Activated CD4-positive, CD25-positive, alpha-beta regulatory T cell treated with anti-CD3 and anti-CD28 coated beads, Interleukin-2, amount 50 U/mL, for 24 hours (primary cell): ENCODE data around the gene PITRM1.

Source experiments
- ATAC-seq, 2 donors: fragments of 150-1000 bp; cut with Tn5 transposase; one replicate each; pipeline ENCODE4 v1.10.0; 2021; ENCODE audit warnings: mild to moderate bottlenecking in 1 of 2, moderate library complexity in 1 of 2

Gene PITRM1

DNA sequence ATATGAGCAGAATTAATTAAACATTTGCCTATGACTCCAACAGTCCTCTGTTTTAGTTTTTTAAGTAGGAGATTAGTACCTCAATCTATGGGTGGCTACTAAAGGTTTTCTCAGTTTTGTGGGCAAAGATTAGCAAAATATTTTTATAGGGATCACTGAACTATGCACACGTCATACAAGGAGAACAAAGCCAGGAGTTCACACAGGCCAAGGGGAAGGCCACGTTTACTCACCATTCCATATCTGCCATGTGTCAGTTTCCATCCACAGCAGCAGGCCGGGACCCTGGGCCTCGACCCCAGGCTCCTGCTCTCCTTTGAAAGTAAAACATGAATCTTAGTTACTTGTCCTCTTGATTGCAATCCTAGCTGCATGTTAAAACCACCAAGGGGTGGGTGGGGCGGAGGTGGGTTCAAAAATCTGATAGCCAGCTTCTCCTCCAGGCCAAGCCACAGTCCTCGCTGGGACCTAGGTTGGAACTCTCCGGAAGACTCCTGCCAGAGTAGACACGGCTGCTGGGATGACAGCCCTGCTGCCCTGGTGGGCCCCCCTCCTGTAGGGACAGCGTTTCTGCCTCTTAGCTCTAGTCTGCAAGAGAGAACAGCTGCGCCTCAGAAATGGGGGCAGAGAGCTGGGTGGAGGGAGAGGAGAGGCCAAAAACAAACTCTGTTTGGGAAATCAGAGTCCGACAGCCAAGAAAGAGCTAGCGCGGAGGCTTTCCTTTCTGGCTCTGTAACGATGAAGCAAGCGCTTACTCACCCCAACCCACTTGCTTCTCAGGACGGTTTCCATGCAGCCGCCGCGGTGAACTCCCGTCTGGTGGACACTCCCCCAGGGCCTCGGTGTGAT, 35.6 kb downstream of the PITRM1 start:
- no peak for ATAC-seq

DNA sequence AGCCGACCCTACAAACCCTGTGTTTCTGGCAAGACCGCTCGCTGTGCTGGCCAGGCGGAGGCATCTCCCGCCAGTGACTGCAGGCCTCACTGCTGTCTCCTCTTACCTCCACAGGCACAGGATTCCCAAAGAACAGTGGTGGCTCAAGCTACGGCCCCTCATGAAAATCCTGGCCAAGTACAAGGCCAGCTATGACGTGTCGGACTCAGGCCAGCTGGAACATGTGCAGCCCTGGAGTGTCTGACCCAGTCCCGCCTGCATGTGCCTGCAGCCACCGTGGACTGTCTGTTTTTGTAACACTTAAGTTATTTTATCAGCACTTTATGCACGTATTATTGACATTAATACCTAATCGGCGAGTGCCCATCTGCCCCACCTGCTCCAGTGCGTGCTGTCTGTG, 36.2 kb downstream of the PITRM1 start:
- ATAC-seq, result no peak

DNA sequence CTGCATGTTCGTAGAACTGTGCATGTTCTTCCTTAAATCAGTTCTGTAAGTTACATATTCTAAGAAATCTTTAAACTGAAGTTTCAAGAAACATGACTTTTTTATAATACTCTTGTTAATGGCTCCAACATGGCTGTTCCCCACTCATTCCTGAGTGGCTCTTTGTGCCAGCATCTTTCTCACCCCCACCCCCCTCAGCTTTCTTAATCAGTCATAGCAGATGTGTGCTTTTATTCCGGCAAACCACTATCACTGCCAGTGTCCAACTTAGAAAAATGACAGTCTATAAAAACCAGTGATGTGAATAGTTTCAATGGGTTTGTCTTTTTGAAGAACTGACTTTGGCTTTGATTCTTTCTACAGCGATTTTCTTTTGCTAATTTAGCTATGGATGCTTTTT, 37.6 kb downstream of the PITRM1 start:
- ATAC-seq, result no peak

DNA sequence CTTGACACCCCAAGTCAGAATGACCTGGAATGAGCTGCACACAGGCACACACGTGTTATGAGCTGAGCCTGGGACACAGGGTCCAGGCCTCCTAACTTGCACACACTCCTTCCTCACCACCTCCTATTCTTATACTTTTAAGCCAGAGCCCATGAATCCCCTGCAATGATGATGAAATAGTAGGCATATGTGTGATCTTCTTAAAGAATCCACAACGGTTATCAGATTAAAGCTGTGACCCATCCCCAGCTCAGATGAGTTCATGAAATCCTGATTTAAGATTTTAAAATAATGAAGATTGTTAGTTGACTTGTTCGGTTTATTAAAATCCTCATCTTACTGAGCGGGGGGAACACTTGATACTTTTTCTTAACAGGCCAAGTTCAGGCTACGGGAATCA, 38.6 kb downstream of the PITRM1 start:
- no peak for ATAC-seq

- no peak for ATAC-seq
Measured at GRCh38 chr10:3132036-3133025, 40.3 kb downstream of the PITRM1 start.

DNA sequence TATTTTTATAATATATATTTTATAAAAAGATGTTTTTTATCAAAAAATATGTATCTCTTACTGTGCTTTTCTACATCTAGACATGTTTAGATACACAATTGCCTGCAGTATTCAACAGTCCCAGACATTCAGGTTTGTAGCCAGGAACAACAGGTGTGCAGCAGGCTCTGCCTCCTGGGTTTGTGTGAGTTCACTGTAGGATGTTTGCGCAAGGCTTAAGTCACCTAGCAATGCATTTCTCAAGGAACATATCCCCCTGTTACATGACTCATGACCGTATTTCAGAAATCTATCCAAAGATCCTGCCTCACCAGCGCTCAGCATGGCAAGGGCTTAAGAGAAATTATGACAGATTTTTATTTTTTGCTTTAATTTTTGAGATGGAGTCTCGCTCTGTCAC, 41.5 kb downstream of the PITRM1 start:
- no peak for ATAC-seq

DNA sequence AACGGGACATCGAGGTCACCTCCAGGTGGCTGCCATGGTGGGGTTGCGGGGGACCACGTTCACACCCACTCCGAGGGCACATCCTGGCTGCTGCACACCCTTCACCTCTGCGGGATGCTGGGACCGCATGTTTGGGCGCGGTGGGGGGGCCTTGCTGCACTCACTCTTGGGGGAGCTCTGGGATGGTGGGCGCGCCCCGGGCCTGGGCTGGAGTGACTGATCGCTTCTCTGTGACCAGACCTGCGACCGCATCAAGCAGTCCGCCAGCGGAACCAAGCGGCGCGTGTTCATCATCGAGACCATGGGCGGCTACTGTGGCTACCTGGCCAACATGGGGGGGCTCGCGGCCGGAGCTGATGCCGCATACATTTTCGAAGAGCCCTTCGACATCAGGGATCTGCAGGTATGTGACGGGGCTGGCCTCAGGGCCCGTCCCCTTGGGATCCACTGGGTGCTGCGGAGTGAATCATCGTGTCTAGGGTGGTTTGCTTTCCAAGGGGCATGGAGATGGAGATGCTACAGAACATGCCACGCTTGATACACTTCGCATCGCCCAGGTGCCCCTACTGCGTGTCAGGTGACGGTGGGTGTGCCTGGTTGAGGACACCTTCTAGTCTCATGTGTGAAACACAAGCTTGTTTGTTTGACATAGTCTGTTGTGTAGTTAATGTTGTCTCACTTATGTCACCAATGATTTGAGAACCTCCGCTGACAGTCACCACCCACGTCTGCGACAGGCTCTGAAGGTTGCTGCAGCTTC, 42.8 kb downstream of the PITRM1 start:
- no peak for ATAC-seq

DNA sequence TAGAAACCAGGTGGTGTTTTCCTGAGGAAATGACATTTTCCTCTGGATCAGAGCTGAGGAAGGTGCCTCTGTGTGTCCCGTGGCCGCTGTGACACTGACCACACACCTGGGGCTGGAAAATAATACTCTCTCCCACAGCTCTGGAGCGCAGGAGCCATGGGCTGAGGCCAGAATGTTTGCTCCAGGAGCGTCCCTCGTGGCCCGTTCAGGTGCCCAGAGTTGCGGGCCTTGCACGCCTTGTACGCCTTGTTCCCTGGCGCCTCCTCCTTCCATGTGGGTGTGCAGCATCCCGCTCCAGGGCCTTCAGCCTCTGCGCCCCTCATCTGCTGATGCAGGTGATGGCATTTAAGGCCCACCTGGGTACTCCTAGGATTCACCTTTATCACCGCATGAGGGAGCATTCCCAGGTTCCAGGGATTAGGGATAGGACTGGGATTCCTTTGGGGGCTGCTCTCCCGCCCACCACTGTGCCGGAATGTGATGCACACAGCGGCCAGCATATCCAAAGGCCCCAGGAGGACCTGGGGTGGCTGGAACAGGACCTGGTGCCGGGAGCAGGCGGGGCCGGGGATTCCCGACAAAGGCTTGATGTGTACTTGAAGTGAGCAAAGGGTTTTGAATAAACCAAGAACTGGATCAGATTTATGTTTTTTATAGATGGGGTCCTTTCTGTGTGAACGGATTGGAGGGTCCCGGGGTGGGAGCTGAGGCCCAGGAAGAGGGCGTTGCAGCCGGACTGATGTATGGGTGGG, 44.0 kb downstream of the PITRM1 start:
- no peak for ATAC-seq

GRCh38 chr10:3127921-3128320, 44.7 kb downstream of the PITRM1 start:
- ATAC-seq, result no peak

DNA sequence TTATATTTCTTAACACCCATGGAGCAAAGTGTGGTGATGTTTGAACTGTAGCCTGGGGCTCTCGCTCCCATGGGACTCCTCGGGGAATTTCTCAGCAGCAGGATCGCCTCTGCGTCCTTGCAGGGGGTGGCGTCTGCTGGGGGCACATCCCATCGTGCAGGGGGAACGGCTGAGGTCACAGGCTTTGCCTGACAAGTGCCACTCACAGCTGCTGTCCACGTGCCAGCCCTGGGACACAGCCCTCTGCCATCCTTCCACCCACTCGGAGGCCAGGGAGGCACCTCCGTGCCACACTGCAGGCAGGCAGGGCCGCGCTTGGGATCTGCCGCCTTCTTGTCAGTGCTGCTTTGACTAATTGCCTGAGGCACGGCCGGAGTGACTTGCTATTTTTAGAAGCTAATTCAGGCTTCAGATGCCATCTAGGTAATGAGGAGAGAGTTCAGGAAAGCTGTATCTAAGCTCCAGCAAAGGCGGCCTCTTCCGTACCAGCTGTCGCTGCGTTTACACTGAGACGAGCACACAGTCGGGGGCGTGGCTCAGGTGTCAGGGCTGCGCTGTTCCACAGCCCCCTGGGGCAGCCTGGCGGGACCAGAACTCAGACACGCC, 45.7 kb downstream of the PITRM1 start:
- ATAC-seq, result no peak

- no peak for ATAC-seq
Measured at GRCh38 chr10:3126249-3126648, 46.3 kb downstream of the PITRM1 start.

- ATAC-seq, result no peak
Measured at GRCh38 chr10:3125527-3126170, 46.9 kb downstream of the PITRM1 start.

DNA sequence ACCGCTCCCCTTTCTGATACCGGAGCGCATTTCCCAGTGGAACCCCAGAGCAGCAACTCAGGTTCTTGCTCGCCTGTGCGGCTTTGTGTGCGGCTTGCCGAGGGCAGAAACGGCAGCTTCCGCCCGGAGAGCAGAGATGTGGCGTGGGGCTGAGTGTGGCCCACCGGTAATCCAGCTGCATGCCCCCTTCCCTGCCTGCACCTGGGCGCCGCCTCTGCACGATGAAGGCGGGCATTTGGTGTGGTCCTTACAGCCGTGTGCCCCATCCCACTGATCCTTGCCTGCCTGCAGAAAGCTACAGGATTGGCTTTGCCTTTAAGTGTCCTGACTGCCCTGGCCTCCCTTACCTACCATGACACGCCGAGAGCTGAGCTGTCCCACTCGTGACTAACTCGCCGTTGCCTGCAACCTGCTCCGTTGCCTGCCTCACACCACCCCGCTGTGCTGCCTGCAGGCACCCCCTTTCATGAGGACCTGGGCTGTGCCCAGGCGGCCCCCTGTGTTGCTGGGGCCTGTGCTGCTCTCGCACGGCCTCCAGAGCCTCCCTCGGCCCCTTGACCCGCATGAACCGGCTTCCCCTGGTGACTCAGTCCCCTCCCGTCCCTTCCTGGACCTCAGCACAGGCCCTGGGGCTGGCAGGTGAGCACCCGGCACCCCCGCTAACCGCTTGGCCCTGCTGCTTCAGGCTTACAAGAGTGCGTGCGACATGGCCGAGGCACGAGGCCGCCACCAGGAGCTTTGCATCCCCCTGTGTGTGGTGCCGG, 48.0 kb downstream of the PITRM1 start:
- no peak for ATAC-seq

- no peak for ATAC-seq
Measured at GRCh38 chr10:3123571-3124411, 48.8 kb downstream of the PITRM1 start.

GRCh38 chr10:3122486-3123205, 49.9 kb downstream of the PITRM1 start:
- no peak for ATAC-seq

- no peak for ATAC-seq
Measured at GRCh38 chr10:3122034-3122433, 50.5 kb downstream of the PITRM1 start.

DNA sequence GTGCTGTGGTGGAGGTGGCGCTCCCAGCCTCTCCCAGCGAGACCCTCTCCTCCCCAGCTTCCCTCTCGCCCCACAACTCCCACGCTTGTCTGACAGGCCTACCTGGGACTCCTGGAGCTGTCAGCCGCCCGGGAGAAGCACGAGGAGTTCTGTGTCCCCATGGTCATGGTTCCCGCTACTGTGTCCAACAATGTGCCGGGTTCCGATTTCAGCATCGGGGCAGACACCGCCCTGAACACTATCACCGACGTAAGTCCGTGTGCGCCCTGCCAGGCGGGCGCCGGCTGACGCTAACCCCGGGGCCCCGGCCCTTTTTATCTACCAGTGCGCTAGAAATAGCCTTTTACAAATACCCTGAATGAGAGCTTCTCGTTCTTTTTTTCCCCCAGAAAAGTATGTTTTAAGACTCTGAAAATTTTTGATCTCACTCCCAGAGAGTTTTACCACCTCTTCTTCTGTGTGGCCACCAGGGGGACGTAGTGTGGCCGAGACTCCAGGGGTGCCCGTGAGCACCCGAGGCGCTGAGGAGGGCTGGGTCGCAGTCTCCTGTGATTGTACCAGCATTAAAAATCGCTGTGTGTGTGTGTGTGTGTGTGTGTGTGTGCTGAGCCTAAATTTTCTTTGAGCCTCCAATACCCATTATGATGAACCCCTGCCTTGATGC, 52.7 kb downstream of the PITRM1 start:
- ATAC-seq, result no peak

DNA sequence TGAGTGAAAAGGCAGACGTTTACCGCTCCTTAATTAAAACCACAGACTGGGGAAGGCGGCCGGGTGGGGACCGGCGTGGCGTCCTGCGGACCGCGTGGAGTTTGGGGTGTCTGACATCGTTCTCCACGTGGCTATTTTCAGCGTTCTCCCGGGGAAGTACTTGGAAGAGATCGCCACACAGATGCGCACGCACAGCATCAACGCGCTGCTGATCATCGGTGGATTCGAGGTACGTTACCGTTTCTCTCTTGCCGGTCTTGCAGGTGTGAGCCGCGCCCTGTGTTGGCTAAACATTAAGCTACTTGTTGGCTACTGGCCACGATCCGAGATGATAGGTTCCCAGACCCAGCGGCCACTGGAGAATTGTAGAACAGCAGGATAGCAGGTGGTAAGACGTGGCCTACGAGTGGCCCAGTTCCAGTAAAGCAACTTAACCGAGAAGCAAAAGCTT, 53.9 kb downstream of the PITRM1 start:
- ATAC-seq, result no peak
